HL-60 (cell line): ENCODE measurements around the gene CDK6.

Experiments used
- GABPA ChIP-seq: IDR thresholded peaks from 2 replicates; pipeline ENCODE4 v1.6.1; 2012; ENCODE audit warnings: low read depth
- POLR2AphosphoS5 ChIP-seq: IDR thresholded peaks from 2 replicates; pipeline ENCODE4 v1.6.1; 2012; ENCODE audit warnings: low read depth
- SPI1 ChIP-seq: IDR thresholded peaks from 2 replicates; pipeline ENCODE4 v1.6.1; 2012; ENCODE audit warnings: low read depth, mild to moderate bottlenecking, borderline replicate concordance
- TF ChIP-seq, protein P1 (sequence below): IDR thresholded peaks from one replicate; pipeline ENCODE4 v1.5.1; 2011; ENCODE audit warnings: low read length, control low read depth, inconsistent platforms; ENCODE audit not compliant: insufficient read depth
- TF ChIP-seq, protein P2 (sequence below): IDR thresholded peaks from 2 replicates; pipeline ENCODE4 v1.6.1; 2012; ENCODE audit warnings: low read depth; ENCODE audit not compliant: insufficient replicate concordance

DNA sequence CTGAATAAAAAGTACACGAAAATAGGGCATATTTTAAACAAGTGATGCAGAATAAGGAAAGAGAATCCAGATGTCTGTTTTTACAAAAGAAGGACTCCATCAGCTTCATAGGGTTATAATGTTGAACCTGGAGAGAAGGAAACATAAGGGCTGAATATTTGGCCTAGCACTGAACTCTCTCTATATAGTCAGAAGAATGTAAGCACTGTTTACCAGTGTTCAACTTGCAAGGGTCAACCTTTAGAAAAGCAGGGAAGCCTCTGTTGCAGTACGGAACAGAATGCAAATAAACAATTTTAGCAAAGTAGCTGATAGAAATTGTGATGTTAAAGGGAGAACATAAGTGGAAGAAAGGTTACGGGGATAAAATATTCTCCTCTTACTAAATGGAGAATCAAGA, 16.2 kb downstream of the CDK6 start:
- TF ChIP-seq, protein P1, sequence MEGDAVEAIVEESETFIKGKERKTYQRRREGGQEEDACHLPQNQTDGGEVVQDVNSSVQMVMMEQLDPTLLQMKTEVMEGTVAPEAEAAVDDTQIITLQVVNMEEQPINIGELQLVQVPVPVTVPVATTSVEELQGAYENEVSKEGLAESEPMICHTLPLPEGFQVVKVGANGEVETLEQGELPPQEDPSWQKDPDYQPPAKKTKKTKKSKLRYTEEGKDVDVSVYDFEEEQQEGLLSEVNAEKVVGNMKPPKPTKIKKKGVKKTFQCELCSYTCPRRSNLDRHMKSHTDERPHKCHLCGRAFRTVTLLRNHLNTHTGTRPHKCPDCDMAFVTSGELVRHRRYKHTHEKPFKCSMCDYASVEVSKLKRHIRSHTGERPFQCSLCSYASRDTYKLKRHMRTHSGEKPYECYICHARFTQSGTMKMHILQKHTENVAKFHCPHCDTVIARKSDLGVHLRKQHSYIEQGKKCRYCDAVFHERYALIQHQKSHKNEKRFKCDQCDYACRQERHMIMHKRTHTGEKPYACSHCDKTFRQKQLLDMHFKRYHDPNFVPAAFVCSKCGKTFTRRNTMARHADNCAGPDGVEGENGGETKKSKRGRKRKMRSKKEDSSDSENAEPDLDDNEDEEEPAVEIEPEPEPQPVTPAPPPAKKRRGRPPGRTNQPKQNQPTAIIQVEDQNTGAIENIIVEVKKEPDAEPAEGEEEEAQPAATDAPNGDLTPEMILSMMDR = no peak
- no peak for TF ChIP-seq GABPA
- TF ChIP-seq, protein P2, sequence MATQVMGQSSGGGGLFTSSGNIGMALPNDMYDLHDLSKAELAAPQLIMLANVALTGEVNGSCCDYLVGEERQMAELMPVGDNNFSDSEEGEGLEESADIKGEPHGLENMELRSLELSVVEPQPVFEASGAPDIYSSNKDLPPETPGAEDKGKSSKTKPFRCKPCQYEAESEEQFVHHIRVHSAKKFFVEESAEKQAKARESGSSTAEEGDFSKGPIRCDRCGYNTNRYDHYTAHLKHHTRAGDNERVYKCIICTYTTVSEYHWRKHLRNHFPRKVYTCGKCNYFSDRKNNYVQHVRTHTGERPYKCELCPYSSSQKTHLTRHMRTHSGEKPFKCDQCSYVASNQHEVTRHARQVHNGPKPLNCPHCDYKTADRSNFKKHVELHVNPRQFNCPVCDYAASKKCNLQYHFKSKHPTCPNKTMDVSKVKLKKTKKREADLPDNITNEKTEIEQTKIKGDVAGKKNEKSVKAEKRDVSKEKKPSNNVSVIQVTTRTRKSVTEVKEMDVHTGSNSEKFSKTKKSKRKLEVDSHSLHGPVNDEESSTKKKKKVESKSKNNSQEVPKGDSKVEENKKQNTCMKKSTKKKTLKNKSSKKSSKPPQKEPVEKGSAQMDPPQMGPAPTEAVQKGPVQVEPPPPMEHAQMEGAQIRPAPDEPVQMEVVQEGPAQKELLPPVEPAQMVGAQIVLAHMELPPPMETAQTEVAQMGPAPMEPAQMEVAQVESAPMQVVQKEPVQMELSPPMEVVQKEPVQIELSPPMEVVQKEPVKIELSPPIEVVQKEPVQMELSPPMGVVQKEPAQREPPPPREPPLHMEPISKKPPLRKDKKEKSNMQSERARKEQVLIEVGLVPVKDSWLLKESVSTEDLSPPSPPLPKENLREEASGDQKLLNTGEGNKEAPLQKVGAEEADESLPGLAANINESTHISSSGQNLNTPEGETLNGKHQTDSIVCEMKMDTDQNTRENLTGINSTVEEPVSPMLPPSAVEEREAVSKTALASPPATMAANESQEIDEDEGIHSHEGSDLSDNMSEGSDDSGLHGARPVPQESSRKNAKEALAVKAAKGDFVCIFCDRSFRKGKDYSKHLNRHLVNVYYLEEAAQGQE = no peak
- no peak for TF ChIP-seq POLR2AphosphoS5
- TF ChIP-seq SPI1 = no peak
